ENCODE measurements around the gene MEA1.

MEA1 gene

DNA sequence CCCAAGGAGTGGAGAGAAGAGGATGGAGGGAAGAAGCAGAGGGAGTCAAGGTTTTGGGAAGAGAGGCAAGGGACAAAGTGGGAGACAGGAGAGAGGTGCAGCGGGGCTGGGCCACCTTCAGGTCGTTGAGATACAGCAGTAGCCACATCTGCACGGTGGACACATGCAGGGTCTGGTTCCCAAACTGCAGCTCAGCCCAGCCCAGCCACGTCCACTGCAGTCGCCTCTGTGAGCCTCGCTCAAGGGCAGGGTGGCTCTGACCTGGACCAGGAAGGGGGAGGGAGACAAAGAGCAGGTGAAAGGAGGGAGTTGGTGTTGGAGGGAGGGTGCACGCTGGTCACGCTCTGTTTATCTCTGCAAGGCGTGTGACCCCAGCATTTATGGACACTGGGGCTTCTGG lies 25.0 kb upstream of the MEA1 start:
- DNase-seq (ENCODE audit: low read depth), result no peak

DNA sequence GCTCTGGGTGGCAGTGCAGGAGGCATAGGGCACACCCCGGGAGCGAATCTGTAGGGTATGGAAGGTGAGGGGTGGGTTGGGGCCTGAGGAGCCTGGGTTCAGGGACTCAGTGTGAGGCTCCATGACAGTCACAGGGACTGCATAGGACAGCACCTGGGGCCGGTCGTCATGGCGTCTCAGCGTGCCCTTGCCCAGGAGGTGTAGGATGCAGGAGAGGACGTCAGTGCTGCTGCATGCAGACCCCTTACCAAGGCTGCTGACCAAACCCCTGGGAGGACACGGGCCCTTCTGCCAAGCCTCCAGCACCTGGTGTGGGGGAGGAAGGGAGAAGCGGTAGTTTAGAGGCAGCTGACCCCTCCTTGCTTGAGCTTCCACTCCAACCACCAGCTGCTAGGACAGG lies 24.0 kb upstream of the MEA1 start:
- DNase-seq (ENCODE audit: low read depth), result no peak

DNA sequence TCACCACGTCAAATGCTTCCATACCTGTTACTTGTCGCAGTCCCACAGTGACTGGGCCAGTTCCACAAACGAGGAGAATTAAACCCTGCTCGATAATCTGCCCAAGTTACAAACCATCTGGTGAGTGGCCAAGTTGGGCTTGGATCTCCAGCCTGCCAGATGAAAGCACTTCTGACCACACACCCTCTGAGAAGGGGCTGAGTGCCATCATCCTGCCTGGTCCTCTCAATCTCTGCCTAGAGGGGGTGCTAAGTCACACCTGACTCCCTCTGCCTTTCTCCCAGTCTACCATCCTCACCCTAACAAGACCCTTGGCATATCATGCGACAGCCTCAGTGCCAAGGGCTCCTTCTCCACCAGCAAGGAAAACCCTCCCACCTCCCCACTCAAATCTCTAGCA lies 23.5 kb upstream of the MEA1 start:
- DNase-seq (ENCODE audit: low read depth), result no peak

DNA sequence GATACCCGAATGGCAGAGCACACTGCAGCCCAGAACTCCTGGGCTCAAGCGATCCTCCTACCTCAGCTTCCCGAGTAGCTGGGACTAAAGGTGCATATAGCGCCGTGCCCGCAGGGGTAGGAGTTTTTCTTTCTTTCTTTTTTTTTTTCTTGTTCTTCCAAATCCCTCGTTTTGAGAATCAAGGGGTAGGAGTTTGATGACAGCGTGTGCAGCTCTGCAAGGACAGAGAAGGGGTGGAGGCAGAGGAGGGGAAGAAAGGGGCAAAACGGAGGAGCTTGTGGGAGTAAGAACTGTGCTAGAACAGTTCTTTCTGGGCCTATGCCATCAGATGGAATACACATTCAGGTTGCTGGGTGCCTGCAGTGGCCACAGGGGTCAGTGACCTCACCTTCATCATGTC lies 23.0 kb upstream of the MEA1 start:
- no peak for DNase-seq (ENCODE audit: low read depth)

DNA sequence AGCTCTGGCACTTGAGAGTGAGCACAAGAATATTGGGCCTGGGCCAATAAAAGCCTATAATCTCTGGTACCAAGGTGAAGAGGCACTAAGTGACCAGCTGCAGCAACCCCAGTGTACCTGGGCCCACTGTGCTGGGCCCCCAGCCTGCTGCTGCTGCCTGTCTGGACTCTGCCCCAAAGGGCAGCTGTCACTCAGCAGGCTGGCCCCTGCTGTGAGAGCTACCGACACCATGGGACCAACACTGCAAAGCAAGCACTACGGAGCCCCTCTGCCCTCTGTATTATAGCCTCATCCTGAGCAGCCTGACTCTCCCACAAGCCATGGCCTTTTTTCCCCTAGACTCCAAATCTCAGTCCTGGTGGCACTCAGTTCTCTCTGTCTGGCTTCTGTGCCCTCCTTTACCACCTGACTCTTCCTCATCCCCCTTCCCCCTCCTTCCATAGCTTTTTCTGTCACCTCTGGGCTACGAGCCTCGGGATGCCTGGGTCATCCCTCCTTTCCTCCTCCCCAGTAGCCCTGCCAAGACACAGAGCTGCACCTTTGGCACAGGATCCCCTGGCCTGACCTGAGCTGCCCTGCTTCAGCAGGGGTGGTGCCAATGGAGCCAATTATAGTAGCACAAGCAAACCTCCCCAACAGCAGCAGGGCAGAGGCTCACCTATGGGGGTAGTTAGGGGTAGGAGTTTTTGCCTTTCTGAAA lies 21.9 kb upstream of the MEA1 start:
- DNase-seq (ENCODE audit: low read depth), result no peak

DNA sequence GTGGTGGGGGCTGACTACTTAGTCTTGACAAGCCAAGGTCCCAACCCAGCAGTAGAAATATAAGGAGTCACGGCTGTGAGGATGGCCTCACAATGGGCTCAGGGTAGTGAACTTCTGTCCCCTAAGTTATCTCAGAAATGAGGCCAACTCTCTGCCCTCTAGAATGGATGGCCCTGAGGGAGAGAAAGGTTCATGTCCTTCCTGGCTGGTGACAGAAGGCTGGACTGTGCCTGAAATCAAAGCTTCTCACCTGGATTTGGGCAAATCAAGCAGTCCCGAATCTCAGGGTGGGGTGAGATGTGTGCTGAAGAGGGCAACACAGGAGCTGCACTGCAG lies 20.4 kb upstream of the MEA1 start:
- no peak for DNase-seq (ENCODE audit: low read depth)

DNA sequence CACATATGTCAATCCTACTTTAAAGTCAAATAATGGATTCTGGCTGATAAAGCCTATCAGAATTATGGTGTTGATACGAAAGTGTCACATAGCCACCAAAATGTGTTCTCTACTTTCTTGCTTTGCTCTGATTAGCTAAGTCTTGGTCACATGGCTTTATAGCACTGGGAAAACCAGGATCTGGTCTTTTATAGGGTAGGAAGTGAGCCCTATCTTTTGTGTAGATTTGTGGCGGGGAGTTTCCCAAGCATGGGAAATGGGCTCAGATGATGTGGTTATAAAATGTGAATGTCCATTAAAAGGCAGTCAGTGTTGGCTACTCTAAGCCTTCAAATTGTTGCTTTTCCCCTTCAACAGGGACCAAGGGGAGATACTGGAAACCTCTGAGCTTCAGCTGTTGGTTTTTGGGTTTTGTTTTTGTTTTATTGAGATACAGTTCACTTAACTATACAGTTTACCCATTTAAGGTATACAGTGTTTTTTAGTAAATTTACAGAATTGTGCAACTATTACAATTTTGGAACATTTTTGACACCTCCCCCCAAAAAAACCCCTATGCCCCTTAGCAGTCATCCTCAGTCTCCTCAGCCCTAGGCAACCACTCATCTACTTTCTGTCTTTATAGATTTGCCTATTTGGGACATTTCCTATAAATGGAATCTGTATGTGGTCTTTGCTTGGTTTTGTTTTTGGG lies 19.9 kb upstream of the MEA1 start:
- DNase-seq (ENCODE audit: low read depth), result no peak

DNA sequence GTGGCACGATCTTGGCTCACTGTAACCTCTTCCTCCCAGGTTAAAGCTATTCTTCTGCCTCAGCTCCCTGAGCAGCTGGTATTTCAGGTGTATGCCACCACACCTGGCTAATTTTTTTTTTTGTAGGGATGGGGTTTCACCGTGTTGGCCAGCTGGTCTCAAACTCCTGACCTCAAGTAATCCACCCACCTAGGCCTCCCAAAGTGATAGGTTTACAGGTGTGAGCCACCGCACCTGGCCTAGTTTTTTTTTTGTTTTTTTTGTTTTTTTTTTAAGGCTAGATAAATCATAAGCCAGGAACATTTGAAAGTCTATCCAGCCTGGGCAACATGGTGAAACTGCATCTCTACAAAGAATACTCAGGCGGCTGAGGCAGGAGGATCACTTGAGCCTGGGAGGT lies 18.6 kb upstream of the MEA1 start:
- no peak for DNase-seq (ENCODE audit: low read depth)

DNA sequence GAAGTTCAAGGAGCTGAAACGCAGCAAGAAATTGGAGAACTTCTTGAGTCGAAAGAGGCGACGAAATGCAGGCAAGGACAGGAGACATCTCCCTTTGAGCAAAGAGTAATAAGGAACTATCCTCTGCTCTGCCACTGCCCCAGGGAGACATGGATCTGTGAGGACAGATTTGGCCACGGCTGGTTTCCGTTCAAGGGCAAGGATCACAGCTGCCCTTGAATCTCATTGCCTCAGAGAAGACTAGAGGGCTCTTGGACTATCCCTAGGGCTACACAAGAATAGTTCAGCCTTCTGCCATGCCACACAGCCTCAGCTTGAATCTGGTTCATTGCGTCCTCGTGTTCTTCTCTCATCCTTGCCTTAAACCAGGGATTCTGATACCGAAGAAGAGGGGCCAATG lies 15.4 kb upstream of the MEA1 start:
- DNase-seq (ENCODE audit: low read depth), result no peak

DNA sequence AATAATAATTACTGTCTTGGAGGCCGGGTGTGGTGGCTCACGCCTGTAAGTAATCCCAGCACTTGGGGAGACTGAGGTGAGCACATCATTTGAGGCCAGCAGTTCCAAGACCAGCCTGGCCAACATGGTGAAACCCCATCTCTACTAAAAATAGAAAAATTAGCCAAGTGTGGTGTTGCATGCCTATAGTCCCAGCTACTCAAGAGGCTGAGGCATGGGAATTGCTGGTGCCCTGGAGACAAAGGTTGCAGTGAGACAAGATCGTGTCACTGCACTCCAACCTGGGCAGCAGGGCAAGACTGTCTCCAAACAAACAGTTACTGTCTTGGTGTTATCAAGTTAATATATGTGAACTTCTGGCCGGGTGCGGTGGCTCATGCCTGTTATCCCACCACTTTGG lies 12.6 kb upstream of the MEA1 start:
- no peak for DNase-seq (ENCODE audit: low read depth)

DNA sequence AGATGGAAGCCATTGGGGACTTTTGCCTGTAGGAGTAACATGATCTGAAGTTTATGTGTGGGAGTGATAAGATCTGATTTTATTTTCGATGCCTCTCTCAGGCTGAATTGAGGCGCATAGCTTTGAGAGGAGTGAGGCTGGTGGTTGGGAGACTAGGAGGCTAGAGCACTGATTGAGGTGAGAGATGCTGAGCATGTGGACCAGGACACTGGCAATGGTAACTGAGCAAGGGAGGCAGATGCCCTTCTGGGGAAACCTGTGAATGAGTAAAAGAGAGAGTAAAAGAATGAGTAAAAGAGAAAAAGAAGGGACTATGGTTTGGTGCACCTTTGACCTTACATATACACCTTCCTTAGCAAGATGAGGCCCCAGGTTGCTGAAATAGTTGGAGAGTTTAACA lies 10.7 kb upstream of the MEA1 start:
- no peak for DNase-seq (ENCODE audit: low read depth)

DNA sequence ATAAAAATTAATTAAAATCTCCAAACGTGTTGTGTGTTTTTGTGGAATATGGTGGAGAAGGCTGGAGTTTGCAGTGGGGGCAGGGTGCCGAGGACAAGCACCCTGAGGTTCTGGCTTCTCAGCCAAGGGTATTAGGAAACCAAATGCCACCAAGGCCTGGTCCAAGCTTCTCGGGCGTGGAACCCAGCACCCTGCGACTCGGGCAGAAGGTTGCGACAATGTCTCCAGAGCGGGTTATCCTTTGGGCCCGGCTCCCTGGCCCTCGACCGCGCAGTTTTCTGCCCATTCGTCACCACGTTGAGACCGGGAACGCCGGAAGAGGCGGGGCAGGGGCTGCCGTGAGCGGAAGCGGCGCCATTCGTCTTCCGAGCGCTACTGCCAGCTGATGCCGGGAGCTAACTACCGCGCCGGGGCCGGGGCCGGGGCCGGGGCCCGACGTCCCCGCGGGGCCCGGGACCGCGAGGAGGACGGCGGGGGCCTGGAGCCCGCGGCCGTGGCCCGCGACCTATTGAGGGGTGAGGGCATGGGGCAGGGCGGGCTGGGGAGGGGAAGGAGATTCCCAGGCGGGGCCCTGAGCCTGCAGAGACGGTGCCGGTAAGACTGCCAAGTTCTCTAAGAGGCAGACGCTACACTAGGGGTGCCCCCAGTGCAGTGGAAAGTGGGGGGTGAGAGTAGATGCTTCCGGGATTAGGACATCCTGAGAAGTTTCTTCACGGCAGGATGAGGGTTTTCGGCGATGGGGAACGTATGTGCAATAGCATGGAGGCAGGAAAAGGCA lies 7.7 kb upstream of the MEA1 start, which contains the start of gene RRP36:
RRP36 (plus strand) TSS at position 354 of the 778 bp plus-strand sequence; CDS start at position 386, 32 bp downstream.
- peak; percentile 52 for DNase-seq (ENCODE audit: low read depth)

DNA sequence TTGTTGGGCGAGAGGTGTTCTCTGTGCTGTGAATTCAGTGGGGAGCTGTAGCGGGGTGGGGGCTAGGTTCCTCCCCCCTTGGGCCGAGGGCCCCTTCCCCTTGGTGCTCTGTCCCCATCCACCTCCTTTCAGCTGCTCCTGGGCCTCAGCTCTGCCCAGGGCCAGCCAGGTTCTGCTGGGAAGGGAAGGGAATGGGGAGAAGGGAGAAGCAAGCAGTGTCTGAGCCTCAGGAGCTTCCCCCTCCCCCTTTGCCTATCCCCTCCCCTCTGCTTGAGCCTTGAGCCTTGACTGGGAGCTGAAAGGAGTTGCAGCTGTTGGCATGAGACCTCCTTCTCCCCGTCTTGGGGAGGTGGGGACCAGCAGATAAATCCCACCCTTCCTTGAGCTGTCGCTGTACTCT lies 7.1 kb upstream of the MEA1 start:
- no peak for DNase-seq (ENCODE audit: low read depth)

DNA sequence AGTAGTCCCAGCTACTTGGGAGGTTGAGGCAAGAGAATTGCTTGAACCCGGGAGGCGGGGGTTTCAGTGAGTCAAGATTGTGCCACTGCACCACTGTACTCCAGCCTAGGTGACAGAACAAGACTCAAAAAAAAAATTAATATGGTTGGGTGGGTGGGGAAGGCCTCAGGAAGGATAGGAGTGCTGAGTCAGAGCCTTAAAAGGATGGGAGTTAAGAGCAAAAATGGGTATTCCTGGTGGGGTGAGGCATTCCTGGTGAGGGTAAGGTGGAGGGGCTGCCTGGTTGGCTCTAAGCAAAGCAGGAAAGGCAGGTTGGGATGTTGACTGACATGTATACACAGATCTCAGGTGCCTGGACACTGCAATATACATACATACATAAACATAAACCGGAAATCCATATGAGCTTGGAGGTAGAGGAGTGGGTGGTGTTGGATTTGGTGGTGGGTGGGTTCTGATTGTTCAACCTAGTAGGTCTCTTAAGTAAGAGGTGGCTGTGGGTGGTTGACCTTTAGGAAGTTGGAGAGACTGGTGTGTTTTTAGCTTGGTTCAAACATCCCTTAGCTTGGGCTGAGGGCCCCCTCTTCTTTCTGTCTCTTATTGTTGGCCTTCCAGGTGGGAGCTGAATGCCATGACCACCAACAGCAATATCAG lies 6.4 kb upstream of the MEA1 start:
- DNase-seq (ENCODE audit: low read depth), result no peak

DNA sequence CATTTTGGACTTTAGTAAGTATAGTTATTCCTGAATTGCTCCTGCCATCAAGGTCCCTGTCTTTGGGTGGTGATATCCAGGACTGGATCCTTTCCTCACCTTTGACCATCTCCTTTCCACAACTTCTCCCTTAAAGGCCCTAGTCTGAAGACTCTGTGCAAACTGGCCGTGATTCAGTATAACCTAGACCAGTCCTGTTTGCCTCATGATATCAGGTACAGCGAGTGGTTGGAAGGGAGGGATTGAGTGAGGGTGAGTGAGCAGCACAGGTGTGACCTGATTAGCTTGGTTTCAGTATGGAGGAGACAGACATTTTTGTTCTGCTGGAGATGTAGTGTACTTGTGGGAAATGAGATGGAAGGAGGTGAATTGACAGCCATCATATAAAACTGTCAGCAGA lies 5.4 kb upstream of the MEA1 start:
- no peak for DNase-seq (ENCODE audit: low read depth)

DNA sequence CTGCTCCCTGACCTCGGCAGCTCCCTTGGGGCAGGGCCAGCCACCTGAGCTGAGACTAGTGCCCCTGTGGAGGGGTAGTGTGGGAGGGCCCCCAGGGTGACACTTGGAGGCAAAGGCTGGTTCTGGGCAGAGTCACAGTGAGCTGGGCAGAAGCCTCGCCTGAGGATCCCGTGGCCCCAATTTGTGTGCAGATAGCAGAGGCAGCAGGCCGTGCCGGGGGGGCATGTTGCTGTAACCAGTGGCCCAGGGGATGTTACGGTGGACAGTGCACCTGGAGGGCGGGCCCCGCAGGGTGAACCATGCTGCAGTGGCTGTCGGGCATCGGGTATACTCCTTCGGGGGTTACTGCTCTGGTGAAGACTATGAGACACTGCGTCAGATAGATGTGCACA lies 3.2 kb upstream of the MEA1 start:
- DNase-seq (ENCODE audit: low read depth), result no peak

DNA sequence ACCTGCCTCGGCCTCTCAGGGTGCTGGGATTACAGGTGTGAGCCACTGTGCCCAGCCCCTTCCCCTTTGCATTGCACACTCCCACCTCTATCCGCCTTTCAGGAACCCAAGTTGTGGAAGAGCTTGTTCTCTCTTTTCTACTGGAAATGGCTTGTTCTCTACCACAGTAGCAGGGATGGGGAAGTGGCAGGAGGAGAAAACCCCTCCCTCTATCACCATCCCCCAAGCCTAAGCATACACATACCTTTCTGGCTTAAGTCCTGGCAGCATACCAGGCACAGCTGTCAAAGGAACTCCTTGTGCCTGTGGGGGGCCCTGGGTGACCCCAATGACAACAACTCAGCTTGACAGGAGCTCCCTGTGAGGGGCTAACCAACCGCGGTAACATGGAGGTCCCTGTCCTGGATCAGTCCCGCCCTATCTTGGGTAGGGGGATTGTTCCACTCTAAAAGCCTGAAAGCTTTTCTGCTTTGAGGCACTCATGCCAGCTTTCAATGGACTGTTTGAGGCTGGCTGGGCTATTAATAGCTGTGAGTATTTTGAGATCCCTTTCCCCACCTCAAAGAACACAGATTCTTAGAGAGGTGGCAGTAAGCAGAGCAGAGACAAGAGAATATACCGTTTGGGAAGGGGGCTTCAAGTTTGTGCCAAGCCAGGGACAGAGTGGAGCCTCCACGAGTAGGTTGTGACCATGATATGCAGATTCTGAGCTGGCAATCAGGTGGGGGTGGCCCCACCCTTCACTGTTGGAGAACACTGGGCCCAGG lies 2.6 kb upstream of the MEA1 start:
- no peak for DNase-seq (ENCODE audit: low read depth)

DNA sequence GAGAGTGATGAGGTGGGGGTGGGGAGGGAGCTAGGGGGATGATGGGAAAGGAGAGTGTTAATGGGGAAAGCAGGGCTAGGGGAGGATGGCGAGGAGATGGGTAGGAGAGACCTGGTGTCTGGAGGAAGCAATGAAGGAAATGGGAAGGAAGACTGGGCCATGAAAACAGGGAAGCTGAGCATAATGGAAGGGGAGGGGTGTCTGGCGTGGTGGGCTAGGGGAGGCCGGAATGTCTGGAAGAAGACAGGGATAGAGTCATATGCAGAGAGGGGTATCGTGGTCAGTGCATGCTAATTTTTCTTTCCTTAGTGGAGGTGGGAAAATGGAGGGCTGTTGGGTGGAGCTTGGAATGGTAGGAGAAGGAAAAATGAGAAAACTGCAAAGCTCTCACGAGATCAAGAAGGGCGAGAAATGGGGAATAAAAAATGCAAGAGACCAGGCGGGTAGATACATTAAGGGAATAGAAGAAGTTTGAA lies 726 bp upstream of the MEA1 start:
- DNase-seq (ENCODE audit: low read depth), result no peak

DNA sequence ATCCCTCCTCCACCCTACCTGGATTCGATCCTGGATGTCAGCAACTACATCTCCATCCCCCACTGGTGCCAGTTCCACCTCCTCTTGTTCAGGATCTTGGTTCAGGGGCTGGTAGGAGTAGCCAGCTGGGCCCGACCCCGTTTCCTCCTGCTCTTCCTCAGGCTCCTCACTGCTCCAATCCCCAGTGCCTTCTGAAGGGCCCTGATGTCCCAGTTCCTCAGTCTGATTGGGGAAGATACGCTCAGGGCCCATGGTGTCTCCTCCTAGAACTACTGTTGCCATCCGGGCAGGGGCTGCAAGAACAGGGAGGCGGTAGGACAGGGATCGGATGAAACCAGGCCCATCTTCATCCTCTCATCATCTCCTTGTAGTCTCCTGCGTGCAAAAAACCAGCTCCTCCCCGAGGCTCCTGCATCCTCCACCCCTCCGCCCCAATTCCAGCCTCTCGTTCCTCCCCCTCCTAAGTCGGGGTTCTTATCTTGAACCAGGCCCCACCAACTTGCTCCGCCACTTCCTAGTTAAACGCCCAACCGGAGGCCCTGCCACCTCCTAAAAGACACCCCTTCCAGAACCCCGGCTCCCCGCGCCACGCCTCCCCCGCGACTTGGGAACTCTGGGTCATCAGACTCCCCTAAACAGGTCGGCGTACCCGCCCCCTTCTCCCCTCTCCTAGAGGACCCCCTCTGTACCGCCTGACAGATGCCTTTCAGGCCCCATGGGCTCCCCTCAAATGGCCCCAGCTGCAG lies 476 bp downstream of the MEA1 start:
- no peak for DNase-seq (ENCODE audit: low read depth)

DNA sequence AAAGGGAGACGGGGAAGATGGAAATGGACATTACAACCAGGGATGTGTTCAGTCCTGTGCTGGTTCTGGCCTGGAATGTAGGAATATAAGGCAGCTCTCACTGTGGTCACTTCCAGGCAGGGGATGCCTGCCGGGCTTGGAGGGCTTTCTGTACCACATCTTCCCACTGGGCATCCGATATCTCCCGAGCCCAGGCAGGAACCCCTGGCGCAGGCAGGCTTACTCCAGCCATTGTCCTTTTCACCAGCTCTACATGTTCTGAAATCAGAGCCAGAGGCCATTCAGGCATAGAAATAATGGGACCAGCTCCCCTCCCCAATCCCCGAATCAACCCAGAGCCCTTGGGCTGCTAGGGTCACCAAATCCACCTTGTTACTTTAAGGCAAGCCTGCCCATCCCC lies 1.4 kb downstream of the MEA1 start:
- DNase-seq (ENCODE audit: low read depth), result no peak

DNA sequence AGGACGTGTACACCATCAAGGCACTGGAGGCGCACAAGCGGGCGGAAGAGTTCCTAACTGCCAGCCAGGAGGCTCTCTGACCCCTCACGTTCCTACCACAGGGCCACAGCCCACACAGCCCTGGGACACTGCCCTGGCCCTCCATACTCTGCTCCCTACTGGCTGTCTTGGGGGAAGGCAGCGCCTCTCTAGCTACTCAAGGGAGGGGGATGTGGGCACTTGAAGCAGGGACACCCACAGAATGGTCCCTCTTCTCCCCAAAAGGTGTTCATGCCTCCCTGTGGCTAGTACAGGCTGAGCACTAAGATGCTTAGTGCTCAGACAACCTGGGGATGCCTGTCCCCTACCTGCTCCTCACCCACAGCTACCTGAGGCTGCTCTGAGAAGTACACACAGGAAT lies 2.5 kb downstream of the MEA1 start:
- no peak for DNase-seq (ENCODE audit: low read depth)
